Fibroblast of lung (primary cell): ENCODE results near the gene ELMO1.

Source experiments
- CTCF ChIP-seq, 2 donors: IDR thresholded peaks in 1 of 2; conservative IDR thresholded peaks in 1 of 2; 1 replicate in 1 of 2; 2 replicates in 1 of 2; pipeline ENCODE4 v1.5.1; 2011 to 2012; ENCODE audit warnings: low read length in 2 of 2, control low read depth in 1 of 2, inconsistent platforms in 1 of 2, low read depth in 1 of 2, mild to moderate bottlenecking in 1 of 2
- EZH2 ChIP-seq: IDR thresholded peaks from 2 replicates; pipeline ENCODE4 v1.5.1; 2012; ENCODE audit warnings: low read length, control low read depth, mild to moderate bottlenecking; ENCODE audit errors: missing control alignments

GRCh38 chr7:36889182-36889581, 559.5 kb downstream of the ELMO1 start:
- no peak for TF ChIP-seq CTCF (conservative IDR thresholded peaks at IDR 0.05 in 1 of 2, IDR thresholded peaks at IDR 0.05 in 1 of 2; ENCODE audit: low read depth in 1 of 2, low read length in 2 of 2)
- TF ChIP-seq EZH2: no peak
